Activated gamma-delta T cell (primary cell): ENCODE measurements around the gene C1orf174.

Experiments
- DNase-seq: peaks from one replicate; lab custom pipeline; 2025; lab: John Stamatoyannopoulos, UW
- total RNA-seq, 2 donors: gene quantifications; one replicate each; lab custom pipeline; 2026; lab: John Stamatoyannopoulos, UW

C1orf174 gene
- 45.9 to 54.4 reads per million in 2 donors for total RNA-seq

DNA sequence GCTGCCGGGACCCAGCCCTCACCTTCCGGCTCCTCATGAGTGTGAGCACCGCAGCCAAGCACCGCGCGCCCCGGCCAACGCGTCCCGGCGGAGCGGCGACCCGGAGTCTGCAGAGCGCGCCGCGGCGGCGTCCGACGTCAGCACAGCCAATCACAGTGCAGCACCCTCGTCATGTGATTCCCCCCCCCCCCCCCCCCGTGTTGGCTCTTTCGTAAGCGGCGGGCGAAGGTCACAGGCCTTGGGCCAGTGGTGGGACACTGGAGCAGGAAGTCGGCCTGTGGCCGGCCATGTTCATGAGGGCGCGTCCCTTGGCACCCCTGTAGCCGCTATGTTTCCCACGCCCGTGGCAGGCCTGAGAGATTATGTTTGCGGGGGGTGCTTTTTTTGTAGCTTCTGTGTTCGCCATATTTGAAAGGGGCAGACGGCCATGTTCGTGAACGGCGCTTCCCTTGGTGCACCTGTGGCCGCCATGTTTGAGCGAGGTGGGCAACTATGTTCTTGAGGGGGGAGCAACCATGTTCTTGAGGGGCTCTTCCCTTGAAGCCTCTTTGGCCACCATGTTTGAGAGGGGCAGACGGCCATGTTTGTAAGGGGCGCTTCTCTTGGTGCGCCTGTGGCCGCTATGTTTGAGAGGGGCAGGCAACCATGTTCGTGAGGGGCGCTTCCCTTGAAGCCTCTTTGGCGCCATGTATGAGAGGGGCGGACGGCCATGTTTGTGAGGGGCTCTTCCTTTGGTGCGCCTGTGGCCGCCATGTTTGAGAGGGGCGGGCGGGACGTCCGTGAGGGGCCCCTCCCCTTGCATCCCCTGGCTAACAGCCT is at the start of gene C1orf174:
TSS of gene C1orf174 (minus strand) at position 123 of the 819 bp plus-strand sequence. CDS start at position 37, 86 bp downstream.
- DNase-seq: peak; percentile 80

DNA sequence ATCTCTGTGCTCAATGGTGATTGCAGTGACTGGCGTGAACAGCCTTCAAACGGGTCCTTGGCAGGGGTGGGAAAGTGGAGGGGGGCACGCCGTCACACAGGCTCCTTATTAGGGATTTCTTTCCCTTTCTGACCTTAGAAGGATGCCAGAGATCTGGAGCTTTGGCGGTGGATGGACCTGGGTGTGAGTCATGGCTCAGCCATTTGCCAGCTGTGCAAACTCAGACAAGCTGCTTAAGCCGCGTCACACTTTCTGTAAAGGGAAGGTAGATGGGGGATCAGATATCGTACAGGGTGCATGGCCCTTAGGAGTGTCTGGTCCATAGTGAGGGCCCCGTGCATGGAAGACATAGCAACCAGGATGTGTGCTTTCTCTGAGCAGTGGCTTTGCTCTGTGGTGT is 48.3 kb upstream of the C1orf174 start:
- DNase-seq: no peak

DNA sequence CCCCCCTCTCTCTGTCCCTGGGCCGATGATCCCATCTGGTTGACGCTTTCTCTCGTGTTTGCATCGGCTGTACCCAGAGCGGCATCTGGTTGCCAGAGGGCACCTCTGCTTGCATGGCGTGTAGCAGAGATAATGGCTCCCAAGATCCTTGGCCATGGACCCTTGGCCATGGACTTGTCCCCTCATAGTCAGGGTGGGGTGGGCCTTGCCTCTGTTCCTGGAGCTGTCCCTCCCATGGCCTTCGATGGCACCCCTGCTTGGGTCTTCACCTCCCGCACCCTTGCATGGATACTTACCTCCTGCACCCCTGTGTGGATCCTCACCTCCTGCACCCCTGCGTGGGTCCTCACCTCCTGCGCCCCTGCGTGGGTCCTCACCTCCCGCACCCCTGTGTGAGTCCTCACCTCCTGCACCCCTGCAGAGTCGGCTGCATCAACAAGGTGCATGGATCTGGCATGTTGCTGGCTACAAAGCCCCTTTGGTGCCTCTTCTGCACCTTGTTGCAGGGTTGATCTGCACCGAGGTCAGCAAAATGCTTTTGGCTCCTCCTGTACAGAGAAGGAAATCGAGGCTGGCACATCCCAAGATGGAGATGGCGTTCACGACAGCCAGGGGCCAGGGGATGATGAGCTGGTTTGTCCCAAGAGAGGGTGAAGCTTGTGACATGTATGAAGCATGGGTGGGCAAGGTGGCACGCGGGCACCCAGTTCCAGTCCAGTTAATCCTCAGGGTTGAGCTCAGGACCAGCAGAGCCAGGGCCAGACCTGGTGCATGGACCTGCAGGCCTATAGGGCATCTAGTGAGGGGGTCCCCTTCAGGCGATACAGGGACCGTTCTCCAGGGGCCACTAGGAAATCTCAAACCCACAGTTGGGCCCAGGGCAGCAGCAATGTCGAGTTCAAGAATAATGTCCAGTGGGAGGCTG is 46.1 kb upstream of the C1orf174 start:
- DNase-seq: no peak

DNA sequence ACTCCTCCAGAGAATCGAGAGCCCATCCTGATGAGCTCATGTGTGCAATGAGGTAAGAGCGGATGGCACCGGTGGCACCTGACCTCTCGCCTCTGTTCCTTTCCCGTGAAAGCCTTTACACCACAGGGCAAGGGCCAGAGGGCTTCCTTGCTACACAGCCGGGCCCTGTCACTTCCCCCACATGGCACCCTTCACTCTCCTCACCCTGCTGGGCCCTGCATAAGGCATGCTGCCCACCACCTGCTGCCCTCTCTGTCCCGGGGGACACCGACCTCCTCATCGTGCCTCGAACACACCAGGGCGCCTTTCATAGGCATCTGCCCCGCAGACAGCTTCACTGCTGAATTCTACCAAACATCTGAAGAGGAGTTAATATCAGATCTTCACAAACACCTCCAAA is 45.1 kb upstream of the C1orf174 start:
- no peak for DNase-seq

DNA sequence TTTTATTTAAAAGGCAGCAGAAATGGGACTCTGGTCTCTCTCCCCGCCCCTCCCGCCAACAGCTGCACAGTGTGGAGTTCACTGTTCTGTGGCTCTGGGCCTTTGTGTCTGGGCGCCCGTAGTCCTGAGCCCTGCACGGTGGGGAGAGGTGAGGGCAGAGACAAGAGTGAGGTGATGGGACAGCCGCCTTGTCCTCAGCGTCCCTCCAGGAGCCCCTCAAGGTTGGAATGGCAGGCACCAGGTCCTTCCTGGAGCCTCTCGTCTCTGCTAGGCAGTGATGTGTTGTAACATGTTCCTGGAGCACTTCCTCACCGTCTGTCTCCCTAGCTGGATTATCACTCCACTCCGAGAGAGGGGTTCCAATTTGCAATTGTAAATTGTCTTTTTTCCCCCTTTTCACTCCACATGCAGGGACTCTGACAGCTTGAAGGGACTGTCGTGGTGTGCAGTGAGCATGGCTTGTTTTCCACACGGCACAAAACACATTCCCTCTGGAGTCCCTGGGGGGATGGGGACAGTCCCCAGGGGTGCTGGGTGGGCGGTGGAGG is 44.6 kb upstream of the C1orf174 start:
- no peak for DNase-seq

DNA sequence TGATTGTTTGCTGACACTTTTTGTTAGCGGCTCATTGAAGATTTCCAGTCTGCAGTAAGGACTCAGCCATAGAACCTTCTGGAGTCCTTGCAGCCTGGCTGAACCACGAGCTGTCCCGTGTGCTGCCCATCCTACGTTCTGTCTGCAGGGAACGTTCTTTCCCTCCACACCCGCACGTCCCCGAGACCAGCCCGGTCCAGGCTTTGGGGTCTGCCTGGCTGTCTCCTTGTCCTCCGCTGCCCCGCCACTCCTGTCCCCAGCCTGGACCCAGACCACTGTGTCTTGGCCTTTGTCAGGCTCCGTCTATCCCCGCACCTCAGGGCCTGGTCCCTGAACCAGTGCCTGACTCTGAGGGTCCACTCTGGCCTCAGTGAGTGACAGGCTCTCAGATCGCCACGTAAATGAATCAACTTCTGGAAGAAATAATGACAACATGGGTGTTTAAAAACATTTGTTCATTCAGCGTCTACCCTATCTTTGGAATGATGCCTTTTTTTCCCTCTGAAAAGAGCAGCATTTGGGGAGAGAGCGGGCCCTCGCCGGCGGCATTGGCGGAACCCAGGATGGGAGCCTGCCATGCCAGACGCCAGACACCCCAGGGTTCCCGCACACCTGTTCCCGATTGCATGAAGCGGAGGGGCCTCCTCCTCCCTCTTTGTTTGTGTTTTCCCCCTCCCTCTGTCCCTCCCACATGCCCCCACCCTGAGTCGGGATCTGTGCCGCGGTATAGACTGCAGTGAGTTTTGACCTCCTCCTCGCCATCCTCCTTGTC is 43.9 kb upstream of the C1orf174 start:
- no peak for DNase-seq

DNA sequence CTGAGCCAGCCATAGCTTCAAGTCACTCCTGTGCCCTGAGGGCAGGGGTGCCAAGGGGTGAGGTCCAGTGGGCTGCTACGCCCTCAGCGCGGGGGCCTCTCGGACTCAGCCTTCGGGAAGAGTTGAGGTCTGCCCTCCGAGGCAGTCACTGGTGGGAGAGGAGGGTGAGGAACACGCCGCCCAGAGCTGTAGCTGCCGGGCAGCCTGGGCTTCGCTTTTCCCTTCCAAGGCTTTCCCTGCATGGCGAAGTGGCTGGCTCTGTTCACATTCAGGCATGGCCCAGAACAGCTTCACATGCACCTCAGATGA is 43.0 kb upstream of the C1orf174 start:
- no peak for DNase-seq

DNA sequence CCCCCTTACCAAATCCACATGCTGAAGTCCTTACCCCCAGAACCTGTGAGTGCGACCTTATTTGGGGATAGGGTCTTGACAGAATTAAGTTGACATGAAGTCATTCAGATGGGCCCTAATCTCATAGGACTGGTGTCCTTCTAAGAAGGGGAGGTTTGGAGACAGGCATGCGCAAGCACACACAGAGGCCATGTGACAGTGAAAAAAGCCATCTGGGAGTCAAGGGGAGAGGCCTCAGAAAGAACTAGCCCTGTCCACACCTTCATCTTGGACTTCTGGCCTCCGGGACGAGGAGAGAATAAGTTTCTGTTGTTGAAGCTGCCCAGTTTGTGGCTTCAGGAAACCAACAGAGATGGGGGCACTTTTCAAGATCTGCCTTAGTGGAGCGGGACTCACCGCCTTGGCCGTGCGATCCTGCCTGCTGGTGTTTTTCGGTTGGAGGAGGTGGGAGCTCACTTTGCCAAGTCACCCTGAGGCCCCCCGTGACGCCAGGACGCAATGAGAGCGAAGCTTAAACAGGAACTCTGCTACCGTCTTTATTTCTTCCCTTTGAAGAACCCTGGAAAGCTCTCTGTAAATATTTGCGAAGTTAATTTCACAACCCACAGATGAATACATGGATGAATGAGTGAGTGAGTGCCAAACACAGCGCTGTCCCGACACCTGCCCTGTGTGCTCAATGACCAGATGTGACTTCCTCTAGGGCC is 42.5 kb upstream of the C1orf174 start:
- no peak for DNase-seq

DNA sequence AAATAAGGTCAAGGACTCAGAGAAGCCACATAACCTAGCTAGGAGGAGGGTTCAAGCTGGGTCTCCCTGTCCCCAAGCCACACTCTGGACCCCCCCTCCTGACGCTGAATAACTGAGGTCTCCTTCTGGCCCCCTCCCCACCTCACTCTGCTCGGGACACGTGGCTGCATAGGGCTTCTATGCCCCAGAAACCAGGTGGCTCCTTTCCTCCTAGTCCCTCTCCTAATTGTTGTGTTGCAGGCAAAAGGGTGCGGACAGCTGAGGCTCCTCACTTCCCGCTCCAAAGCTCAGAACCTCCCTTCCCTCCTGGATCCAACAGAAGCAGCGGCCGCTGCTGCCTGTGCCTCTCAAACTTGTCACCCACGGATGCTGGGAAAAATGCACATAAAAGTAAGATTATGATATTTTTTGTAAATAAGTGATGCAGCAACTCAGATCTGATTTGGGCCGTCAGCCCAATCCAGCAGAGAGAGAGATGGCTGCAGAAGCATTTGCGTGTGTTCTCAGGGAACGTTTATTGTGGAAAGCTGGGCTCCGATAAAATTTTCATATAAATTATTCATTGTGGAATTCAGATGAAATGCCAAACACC is 40.8 kb upstream of the C1orf174 start:
- no peak for DNase-seq

DNA sequence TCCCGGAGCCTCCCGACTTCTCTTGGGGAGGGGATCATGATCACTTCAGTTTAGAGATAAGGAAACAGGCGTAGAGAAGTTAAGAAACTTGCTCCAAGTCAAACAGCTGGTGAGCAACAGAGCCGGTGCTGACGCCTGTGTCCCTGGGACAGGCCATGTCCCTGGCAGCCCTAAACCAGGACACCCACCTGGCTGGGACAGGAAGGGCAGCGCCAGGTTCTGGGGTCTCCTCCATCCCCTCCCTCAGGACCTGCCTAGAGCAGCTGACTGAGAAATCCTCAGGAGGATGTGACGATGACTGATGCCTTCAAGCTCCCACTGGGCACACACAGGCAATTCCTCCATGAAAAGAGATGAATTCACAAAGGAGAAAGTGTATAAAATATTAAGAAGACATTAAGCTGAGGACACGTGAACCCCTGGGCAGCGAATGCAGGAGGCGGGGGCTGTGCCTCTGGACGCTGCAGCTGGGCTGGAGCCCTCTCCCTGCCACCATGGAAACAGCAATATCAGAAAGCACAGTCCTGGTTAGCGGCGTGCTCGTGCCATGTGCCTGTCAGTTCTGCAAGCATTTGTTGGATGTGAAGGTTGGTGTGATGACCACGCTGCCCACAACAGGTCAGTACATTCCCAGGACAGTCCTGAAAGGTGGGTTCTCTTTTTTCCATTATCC is 40.1 kb upstream of the C1orf174 start:
- no peak for DNase-seq

DNA sequence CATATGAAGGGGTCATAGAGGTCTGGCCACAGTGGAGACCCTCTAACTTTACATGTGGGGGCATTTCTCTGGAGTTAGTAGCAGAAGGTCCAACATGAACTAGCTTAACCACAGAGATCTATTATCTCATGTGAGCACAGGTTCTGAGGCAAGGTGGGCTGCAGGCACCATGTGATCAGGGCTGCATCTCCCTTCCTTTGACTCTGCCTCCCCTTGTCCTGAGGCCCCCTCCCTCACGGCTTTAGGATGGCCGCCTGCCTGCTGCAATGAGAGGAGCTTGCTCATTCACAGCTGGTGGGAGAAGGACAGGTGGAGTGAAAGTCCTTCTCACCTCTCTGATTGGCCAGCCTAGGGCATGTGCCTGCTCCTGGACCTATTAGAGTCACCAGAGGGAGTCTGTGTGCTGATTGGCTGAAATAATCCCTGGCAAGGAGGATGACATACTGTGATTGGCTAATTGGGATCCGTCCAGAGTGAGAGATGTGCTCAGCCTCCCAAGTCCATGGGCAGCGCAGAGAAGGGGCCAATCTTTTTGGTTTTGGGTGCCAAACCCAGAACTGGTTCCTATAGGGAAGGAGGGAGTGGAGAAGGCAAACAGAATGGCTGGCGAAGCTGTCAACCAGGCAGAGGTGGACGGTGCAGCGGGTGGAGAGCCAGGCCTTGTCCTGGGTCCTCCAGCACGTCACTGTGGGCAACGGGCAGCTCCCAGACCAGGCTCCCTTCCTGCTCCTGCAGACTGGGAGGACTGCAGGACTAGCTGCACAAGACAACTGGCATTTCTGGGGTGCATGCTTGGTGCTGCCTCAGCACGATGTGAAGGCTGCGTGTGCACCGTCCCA is 39.4 kb upstream of the C1orf174 start:
- no peak for DNase-seq

DNA sequence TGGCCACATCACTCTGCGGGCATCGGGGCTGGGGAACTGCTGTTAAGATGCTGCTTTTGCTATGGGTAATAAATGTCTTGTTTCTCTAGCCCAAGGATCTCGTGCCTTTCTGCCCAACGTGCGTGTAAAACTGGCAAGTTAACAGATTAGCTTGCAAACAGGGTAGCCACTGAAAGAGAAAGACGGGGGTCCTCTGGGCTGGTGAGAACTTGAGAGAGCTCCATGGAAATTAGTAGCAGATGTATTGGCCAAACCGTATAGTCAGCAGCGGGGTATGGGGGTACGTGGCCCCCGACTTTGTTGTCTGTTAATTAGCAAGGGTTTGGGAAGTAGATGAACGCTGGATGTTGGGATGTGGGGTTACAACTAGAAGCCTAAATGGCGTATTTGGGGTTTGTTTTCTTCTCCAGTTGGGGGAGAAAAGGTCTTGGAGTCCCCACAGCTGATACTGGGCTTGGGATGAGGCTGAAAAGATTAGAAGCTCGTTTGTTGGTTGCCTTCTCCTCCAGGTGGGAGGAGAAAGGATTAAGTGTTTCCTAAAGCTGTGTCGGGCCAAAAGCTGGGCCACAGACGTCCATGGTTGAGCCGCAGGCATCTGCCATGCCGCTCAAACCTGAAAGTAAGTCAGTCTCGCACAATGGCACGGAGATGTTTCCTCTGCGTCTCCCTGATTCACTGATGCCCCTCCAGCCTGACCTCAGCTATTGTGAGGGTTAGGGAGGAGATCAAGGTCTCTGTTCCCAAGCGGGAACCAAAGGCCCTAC is 32.3 kb upstream of the C1orf174 start:
- no peak for DNase-seq

DNA sequence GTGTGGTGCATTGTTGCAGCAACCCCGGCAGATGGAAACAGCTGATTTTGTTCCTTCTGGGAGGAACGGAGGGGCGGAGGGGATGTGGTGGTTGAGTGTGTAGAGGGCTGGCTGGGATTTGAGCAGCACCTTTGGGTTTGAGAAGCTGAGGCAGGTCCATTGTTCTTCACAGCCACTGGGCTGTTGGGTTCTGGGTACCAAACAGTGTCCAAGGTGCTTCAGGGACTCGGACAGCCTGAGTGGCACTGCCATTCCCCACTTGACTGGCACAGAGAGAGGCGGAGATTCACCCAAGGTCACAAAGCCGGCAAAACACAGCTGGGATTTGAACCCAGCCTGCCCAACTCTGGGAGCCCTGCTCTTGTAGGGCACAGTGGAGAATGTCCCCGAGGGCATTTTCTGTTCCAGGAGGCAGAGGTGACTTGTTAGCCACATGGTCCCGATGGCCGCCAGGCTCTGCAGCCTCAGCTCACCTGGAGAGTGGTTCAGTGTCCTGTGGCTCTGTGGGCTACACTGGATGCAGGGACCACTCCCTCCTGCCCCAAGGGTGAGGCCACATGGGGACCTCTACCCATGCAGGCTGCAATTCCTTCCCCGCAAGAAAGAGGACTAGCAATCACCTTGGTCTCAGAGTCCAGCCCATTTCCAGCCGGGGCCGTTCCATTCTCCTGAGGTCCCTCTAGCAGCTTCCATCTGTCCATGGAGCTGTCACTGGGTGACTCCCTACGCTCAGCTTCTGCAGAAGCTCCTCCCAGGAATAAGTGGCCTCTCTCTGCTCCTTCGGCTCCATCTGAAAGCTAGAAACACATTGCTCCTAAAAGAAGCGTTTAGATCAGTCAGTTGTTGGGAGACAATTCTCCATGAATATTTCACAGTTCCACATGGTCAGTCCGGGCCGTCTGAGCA is 31.2 kb upstream of the C1orf174 start:
- DNase-seq: no peak

DNA sequence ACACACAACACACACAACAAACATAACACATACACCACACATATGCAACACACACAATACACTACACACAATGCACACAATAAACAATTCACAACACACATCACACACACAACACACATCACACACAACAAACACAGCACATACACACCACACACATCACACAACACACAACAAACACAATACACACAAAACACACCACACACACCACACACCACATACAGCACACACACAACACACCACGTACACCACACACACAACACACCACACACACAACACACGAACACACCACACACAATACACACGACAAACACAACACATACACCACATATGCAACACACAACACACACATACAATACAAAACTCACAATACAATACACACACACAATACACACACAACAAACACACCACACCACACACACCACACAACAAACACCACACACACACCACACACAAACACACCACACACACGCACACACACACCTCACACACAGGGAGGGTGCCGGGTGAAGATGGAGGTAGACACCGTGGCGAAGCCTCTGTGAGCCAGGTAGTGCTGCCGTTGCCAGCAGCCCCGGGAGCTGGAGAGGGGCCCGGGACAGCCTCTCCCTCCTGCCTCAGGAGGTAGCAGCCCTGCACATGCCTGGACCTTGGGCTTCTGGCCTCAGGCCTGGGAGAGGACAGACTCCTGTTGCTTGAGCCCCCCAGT is 30.4 kb upstream of the C1orf174 start:
- DNase-seq: no peak

DNA sequence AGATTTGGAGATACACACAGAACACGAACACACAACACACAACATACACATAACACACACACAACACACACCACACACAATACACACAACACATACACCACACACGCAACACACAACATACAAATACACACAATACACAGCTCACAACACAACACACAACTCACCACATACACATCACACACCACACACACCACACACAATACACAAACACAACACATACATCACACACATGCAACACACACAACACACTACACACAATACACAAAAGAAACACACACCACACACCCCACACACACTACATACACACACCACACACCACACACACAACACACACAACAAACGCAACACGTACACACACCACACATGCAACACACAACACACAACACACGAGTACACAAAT is 29.1 kb upstream of the C1orf174 start:
- no peak for DNase-seq

DNA sequence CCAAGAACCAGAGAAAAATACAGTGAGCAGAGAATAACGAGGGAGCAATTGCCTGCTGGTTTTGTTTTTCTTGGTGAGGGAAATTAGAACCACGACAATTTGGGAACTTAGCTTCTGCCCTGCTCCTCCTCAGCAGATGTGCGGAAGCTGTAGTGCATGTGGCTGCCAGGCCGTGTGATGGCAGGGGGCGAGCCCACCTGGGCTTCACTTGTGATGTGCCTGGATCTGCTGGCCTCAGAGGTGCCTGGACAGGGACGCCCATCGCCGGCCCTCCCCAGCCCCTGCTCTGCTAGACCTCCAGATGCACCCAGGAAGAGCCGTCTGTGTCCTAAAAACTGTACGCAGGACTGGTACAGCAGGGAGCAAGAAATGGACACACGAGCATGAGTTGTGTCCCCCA is 28.5 kb upstream of the C1orf174 start:
- DNase-seq: no peak

DNA sequence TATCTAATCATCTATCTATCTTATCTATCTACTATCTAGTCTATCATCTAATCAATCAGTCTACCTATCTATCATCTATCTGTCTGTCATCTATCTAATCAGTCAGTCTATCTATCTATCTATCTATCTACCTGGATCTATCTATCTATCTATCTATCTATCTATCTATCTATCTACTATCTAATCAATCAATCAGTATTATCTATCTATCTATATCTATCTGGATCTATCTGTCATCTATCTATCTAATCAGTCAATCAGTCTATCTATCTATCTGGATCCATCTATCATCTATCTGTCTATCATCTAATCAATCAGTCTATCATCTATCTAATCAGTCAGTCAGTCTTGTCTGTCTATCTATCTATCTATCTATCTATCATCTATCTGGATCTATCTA is 26.9 kb upstream of the C1orf174 start:
- DNase-seq: no peak
